Measurements from ENCODE around the gene PLA2G15.
A peak's percentile ranks its signal among the peaks of the same experiment; 100 is the strongest.
"Not testable (repeated sequence)": the region's sequence is repeated elsewhere in the genome, so short reads cannot be mapped to it uniquely, and the experiment has no call there.

Gene PLA2G15

DNA sequence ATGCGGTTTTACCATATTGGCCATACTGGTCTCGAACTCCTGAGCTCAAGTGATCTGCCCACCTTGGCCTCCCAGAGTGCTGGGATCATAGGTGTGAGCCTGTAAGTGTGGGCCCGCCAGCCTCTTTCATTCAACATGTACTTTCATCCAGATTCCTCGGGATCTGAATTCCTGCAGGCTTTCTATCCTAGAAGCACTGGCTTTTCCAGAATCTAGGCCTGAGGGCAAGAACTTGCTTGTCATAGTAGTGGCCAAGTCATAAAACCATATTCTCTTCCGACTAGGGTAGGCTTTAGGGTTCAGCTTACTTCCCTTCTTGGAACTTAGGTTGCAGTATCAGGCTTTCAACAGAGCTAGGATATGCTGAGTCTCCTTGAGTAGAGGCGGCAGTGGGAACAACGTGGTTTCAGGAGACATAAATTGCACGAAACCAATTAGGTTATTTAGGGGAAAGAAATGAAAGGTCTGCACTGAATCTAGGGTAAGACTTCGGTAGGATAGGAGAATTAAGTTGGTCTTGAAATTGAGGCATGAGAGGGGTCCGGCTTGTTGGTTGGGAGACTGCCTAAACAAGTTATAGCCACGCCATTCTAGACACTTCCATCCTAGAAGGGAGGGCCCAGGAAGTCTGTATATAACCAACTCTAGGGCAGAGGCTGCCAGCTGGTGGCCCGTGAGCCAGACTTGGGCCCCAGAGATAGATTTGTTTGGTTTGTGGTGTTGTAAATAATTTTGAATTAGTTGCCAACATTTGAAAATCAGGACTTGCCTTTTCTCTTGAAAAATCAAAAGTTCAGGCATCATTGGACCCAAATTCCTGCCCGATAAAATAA, 34.8 kb downstream of the PLA2G15 start:
- in situ Hi-C loops (cut with HindIII; ENCODE audit: low pct_unique_long_range_greater_than_20kb, low sequenced_read_pairs) = no loop called here
- TF ChIP-seq JUND (IDR thresholded peaks at IDR 0.05; ENCODE audit: low read depth) = no peak
- DNase-seq (ENCODE audit: low read depth in 1 of 2, low spot score in 1 of 2) = peak in 1 of 2 experiments; percentile 75

DNA sequence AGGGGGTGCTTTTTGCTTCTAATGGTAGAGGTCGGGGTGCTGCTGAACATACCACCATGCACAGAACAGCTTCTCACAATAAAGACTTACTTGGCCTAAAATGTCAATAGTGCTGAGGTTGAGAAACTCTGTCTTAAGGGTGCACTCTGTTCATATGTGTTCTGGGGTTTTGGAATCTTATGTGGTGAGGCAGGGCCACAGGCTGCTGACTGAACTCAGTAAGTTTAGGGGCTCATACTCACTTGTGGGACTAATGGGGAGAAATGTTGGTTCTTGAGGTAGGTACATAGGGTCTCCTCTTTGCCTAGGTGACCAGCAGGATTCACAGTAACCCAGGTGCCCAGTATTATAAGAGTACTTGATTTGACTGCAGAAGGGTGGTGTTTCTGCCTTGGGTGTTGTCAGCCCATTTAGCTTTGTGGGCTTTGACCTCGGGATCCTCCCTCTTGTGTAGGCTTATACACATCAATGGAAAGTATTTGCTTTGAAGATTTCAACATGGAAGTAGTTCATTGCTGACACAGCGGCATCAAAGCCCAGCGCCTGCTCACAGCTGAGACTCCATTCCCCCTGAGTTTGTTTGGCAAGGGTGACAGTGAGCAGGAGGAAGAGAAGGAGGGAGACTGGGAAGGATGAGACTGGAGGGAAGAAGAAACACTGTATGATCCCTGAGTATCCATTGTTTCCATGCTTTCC, 36.3 kb downstream of the PLA2G15 start:
- in situ Hi-C loops (cut with HindIII; ENCODE audit: low pct_unique_long_range_greater_than_20kb, low sequenced_read_pairs) = no loop called here
- DNase-seq (ENCODE audit: low read depth in 1 of 2, low spot score in 1 of 2) = no peak
- TF ChIP-seq JUND (IDR thresholded peaks at IDR 0.05; ENCODE audit: low read depth) = no peak

DNA sequence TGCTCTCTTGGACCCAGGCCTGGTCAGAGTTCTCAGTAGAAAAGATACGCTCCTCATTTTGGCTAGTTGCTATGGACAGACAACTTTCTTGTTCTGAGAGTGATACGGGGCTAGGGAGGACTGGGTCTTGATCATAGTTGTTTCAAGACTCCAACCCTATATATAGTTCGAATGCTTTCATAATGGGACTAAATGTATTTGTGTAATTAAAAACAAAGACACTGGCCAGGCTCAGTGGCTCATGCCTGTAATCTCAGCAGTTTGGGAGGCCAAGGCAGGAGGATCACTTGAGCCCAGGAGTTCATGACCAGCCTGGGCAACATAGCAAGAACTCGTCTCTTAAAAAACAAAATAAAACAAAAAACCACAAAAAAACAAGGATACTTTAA, 36.9 kb downstream of the PLA2G15 start:
- in situ Hi-C loops (cut with HindIII; ENCODE audit: low pct_unique_long_range_greater_than_20kb, low sequenced_read_pairs) = no loop called here
- no peak for DNase-seq (ENCODE audit: low read depth in 1 of 2, low spot score in 1 of 2)
- no peak for TF ChIP-seq JUND (IDR thresholded peaks at IDR 0.05; ENCODE audit: low read depth)

DNA sequence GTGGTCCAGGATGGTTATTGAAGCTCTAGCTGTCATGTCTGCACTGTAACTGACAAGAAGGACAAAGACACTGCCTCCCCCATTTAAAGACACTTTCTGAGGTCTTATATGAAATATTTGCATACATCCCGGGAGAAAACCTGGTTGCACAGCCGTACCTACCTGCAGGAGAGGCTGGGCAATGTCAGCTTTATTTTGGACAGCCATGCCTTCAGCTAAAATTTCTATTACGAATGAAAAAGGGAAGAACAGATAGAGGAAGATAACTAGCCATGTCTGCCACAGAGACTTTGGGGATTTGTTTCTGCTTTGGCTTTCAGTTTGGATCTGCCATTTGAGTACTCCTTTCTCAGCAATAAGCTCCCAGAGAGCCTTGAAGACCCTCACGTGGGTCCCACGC, 38.2 kb downstream of the PLA2G15 start:
- DNase-seq (ENCODE audit: low read depth in 1 of 2, low spot score in 1 of 2) = no peak
- in situ Hi-C loops (cut with HindIII; ENCODE audit: low pct_unique_long_range_greater_than_20kb, low sequenced_read_pairs) = no loop called here
- no peak for TF ChIP-seq JUND (IDR thresholded peaks at IDR 0.05; ENCODE audit: low read depth)

DNA sequence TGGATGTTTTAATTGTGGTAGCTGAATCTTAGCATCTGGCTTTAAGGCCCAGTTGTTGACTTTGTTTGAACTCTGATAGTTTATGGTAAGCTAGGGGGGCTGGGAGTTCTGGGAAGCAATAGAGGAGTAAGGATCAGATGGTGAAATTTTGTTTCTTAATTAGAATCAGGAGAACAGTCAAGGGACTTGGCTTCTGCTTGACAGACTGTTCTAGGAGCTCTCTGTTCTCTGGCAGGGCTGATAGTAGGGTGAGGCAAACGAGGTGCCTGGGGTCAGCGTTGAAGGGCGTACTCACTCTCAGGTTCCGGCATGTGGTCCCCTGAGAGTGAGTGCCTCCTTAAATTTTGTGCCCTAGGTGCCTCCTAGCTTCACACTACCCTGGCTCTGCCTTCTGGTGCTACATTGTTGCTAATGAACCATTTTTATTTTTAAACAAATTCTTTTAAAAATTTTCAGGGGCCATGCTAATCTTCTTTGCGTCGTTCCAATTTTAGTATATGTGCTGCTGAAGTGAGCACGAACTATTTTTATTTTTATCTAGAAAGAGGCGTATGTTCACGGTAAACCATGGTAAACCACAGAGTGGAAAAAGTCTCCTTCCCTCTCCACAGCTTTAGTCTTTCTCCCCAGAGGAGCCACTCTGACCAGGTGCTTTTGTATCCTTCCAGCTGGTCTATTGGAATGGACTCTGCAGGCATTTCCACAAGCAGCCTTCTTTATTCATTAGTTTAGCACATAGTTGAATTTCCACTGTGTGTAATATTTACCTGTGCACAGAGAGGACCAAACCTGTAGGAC, 38.8 kb downstream of the PLA2G15 start:
- no peak for TF ChIP-seq JUND (IDR thresholded peaks at IDR 0.05; ENCODE audit: low read depth)
- in situ Hi-C loops (cut with HindIII; ENCODE audit: low pct_unique_long_range_greater_than_20kb, low sequenced_read_pairs) = no loop called here
- DNase-seq (ENCODE audit: low read depth in 1 of 2, low spot score in 1 of 2) = no peak

DNA sequence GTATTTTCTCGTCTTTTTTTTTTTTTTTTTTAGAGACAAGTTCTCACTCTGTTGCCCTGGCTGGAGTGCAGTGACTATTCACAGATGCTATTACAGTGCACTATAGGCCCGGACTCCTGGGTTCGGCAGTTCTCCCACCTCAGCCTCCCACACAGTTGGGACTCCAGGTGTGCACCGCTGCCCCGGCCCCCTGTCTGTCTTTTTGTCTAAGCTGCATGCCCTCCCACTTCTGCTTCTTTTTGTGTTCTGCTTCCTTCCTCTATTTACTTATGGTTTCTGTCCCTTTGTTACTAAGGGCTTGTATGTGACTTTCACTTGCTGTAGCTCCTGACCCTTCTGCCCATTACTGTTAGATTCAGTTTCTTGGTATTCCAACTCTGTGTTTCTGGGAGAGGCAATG, 39.7 kb downstream of the PLA2G15 start:
- TF ChIP-seq JUND (IDR thresholded peaks at IDR 0.05; ENCODE audit: low read depth) = no peak
- no peak for DNase-seq (ENCODE audit: low read depth in 1 of 2, low spot score in 1 of 2)
- in situ Hi-C loops (cut with HindIII; ENCODE audit: low pct_unique_long_range_greater_than_20kb, low sequenced_read_pairs) = no loop called here

DNA sequence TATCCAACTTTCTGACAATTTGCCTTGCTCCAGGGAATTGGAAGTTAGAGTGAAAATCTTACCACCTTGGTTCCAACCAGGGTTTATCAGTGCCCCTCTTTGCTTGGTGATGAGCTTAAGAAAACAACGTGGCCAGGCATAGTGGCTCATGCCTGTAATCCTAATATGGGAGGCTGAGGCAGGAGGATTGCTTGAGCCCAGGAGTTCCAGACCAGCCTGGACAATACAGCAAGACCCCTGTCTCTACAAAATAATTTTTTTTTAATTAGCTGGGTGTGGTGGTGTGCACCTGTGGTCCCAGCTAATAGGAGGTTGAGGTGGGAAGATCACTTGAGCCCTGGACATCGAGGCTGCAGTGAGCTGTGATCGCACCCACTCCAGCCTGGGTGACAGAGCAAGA, 40.5 kb downstream of the PLA2G15 start:
- no peak for DNase-seq (ENCODE audit: low read depth in 1 of 2, low spot score in 1 of 2)
- in situ Hi-C loops (cut with HindIII; ENCODE audit: low pct_unique_long_range_greater_than_20kb, low sequenced_read_pairs) = no loop called here

DNA sequence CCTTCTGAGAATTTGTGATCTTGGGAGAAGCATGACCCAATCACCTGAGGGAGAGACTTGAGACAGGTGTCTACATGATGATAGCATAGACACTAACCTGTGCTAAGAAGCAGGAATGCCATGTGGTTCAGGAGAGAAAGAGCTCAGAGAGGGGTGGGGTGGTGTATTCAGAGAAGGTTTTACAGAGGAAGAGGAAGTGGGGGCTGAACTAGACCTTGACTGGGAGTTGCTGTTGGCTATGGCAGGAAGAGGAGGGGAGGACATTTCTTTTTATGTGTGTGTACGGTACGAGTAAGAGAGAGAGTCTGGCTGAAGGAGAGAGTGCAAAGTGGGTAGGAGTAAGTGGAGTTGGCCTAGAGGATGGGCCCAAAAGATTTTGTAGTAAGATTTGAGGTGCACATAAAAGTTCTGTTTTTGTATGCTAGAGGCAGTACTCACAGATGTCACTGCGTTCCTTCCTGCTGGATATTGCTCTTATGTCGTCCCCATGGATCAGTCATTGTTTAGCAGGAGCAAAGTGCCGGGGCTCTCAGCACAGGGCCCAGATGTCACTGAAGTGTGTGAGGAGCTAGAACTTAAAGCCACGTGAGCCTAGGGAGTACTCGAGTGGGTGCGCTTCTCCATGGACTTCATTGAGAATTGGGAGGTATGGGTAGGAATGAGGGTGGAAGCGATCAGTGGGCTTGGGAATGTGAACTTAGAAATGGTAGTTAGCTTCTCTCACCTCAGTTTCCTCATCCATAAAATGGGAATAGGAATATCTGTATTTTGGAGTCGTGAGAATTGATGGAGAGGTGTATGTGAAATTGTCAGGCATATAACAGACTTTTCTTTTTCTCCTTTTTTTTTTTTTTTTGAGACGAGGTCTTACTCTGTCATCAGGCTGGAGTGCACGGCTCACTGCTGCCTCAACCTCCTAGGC, 41.2 kb downstream of the PLA2G15 start:
- in situ Hi-C loops (cut with HindIII; ENCODE audit: low pct_unique_long_range_greater_than_20kb, low sequenced_read_pairs) = no loop called here
- no peak for TF ChIP-seq JUND (IDR thresholded peaks at IDR 0.05; ENCODE audit: low read depth)
- DNase-seq (ENCODE audit: low read depth in 1 of 2, low spot score in 1 of 2) = no peak

More for the DNA sequence above, 40.5 kb downstream of the PLA2G15 start:
- TF ChIP-seq JUND (IDR thresholded peaks at IDR 0.05; ENCODE audit: low read depth) = no peak

DNA sequence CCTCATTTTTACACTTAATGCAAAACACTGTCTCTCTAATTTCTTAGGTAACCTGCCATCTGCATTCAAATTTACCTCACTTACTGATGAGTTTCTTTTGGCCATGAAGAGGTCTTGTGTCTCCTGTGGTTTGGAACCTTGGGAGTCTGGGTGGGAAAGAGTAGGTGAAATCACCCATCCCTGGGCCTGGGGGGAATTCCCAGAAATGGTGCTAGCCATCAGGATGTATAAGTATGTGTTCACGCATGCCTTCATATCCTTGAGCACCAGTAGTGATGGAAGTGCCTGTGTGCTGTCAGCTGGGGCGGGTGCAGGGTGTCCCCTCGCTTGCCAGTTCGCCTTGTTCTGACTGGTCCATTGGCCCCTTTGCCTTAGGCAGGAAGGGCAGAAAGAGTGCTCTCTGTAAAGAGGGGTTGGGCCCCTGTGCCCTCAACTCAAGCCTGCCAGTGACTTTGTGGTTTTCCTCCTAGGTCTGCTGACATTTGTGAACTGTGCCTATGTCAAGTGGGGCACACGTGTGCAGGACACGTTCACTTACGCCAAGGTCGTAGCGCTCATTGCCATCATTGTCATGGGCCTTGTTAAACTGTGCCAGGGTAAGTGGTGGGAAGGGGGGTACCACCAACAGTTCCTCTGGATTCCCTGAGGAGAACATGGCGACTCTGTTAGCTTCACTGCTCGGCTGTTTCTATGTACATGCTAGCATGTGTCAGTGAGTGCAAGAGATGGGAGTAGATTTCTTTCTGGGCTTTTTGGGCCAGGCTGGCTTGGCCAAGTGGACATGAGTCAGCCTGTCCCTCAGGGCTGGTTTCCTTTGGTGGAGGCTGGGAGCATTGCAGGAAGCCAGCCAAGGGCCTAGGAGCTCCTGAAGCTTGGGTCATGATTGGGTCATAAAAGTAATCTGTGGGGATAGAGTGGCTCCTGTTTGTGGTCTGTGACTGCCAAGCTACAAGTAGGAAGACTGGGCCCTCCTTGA, 42.4 kb downstream of the PLA2G15 start:
- in situ Hi-C loops (cut with HindIII; ENCODE audit: low pct_unique_long_range_greater_than_20kb, low sequenced_read_pairs) = no loop called here
- DNase-seq (ENCODE audit: low read depth in 1 of 2, low spot score in 1 of 2) = peak in 1 of 2 experiments; percentile 57
- TF ChIP-seq JUND (IDR thresholded peaks at IDR 0.05; ENCODE audit: low read depth) = no peak

DNA sequence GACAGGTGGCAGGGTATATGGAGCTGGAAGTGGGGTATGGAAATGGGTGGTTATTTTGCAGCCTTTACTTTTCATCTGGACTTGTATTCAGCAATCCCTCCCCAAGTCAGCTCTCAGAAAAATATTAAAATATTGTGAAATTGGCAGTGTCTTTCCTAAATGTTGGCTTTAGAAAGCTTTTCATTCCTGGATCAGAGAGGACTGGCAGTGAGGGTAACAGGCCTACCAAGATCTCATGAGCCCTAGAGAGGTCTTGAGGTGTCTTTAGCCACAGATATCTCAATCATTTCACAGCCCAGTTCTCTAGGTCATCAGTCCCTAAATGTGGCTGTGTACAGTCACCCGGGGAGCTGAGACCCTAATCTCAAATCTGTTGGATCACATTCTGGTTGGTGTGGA, 43.1 kb downstream of the PLA2G15 start:
- in situ Hi-C loops (cut with HindIII; ENCODE audit: low pct_unique_long_range_greater_than_20kb, low sequenced_read_pairs) = no loop called here
- no peak for DNase-seq (ENCODE audit: low read depth in 1 of 2, low spot score in 1 of 2)
- TF ChIP-seq JUND (IDR thresholded peaks at IDR 0.05; ENCODE audit: low read depth) = no peak

DNA sequence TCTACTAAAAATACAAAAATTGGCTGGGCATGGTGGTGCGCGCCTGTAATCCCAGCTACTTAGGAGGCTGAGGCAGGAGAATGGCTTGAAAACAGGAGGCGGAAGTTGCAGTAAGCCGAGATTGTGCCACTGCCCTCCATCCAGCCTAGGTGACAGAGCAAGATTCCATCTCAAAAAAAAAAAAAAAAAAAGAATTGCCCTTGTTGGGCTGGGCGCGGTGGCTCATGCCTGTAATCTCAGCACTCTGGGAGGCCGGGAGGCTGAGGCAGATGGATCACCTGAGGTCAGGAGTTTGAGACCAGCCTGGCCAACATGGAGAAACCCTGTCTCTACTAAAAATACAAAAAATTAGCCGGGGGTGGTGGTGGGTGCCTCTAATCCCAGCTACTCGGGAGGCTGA, 43.6 kb downstream of the PLA2G15 start:
- DNase-seq (ENCODE audit: low read depth in 1 of 2, low spot score in 1 of 2); in situ Hi-C loops (cut with HindIII; ENCODE audit: low pct_unique_long_range_greater_than_20kb, low sequenced_read_pairs): not testable (repeated sequence)
